Prostate gland (tissue), 2 donors: ENCODE measurements around the gene POLH. TPM values are rescaled to one million over a fixed set of nuclear protein-coding genes. Genes with fewer than 3 reads are reported as not detected.

Experiments
- DNase-seq: peaks from one replicate; pipeline ENCODE4 v3.0.0-alpha.2; 2019; ENCODE audit warnings: low spot score
- H3K27ac ChIP-seq, 2 donors: fragments of 200-600 bp; sonication (generic); 2 replicates each; pipeline ENCODE4 v1.5.1; 2017 to 2019
- H3K27me3 ChIP-seq: fragments of 200-600 bp; sonication (generic); replicated peaks from 2 replicates; pipeline ENCODE4 v1.5.1; 2019; ENCODE audit not compliant: insufficient read depth
- H3K36me3 ChIP-seq, 2 donors: fragments of 200-600 bp; sonication (generic); 1 replicate in 1 of 2; 2 replicates in 1 of 2; pipeline versions ENCODE4 v1.5.1 to v1.8.1; 2017 to 2019
- H3K4me1 ChIP-seq: fragments of 200-600 bp; sonication (generic); replicated peaks from 2 replicates; pipeline ENCODE4 v1.5.1; 2019
- H3K4me3 ChIP-seq, 2 donors: fragments of 200-600 bp; sonication (generic); 2 replicates each; pipeline ENCODE4 v1.5.1; 2017 to 2019
- H3K9me3 ChIP-seq: fragments of 200-600 bp; sonication (generic); 2 replicates; pipeline ENCODE4 v1.5.1; 2017
- POLR2A ChIP-seq: fragments of 450-650 bp; IDR thresholded peaks from one replicate; pipeline ENCODE4 v1.6.1; 2016; ENCODE audit warnings: antibody characterized with exemption, mild to moderate bottlenecking
- POLR2AphosphoS5 ChIP-seq: sonication (generic); formaldehyde crosslinking; IDR thresholded peaks from one replicate; pipeline ENCODE4 v1.6.1; 2017; ENCODE audit warnings: antibody characterized with exemption
- WGBS: methylation state at CpG from one replicate; pipeline ENCODE4 v1.1.5; 2018; 5-methylcytosine and 5-hydroxymethylcytosine counted together
- intact Hi-C: fragments of 100-400 bp; cut with DNase I; formaldehyde crosslinking; loops from one replicate; pipeline ENCODE4 v1.14.2; 2022
- total RNA-seq, 2 donors: library from RNA; depleted of rRNA; stranded (reverse); fragments of >200 nt; gene quantifications; one replicate each; pipeline ENCODE4 v1.1.0, GENCODE V29; 2016
- TF ChIP-seq, protein P1 (sequence below), 4 experiments: fragments of 200-600 bp in 2 of 4; fragments of 450-650 bp in 2 of 4; sonication (generic) in 2 of 4; IDR thresholded peaks; 1 replicate in 3 of 4; 2 replicates in 1 of 4; pipeline ENCODE4 v1.5.1; 2016 to 2019; ENCODE audit warnings: antibody characterized with exemption in 4 of 4, mild to moderate bottlenecking in 2 of 4, moderate library complexity in 2 of 4

The POLH gene
- total RNA-seq, 2 donors from 2014 or later: 9.2 to 11.8 TPM

DNA sequence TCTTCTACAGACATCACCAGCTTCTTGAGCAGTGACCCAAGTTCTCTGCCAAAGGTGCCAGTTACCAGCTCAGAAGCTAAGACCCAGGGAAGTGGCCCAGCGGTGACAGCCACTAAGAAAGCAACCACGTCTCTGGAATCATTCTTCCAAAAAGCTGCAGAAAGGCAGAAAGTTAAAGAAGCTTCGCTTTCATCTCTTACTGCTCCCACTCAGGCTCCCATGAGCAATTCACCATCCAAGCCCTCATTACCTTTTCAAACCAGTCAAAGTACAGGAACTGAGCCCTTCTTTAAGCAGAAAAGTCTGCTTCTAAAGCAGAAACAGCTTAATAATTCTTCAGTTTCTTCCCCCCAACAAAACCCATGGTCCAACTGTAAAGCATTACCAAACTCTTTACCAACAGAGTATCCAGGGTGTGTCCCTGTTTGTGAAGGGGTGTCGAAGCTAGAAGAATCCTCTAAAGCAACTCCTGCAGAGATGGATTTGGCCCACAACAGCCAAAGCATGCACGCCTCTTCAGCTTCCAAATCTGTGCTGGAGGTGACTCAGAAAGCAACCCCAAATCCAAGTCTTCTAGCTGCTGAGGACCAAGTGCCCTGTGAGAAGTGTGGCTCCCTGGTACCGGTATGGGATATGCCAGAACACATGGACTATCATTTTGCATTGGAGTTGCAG is 37.9 kb downstream of the POLH start:
- H3K36me3 ChIP-seq: peaks cover 0 to 11% of the 10 kb centered on the region in 2 donors
- intact Hi-C loops: no loop called here
- 83% methylated on average over 6 of the region's 6 CpGs for WGBS

DNA sequence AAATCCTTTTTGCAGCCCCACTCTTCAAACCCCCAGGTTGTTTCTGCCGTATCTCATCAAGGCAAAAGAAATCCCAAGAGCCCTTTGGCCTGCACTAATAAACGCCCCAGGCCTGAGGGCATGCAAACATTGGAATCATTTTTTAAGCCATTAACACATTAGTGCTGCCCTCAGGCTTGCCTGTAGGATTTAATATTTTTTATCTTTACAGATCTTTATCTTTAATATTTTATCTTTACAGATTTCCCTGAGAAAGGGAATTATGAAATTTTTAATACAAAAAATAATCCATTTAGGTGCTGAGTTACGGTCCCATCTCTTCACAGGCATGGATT is 38.4 kb downstream of the POLH start:
- Histone ChIP-seq H3K4me3 (no peak overlapping the region), H3K9me3 (no peaks in the 10 kb centered on the region), H3K36me3 (peaks cover 0 to 11% of the 10 kb centered on the region in 2 donors), H3K27ac (no peak overlapping the region), H3K27me3 (no peaks in the 10 kb centered on the region), H3K4me1 (no peaks in the 10 kb centered on the region)
- no peak for DNase-seq
- WGBS: 61% methylated on average over 3 of the region's 3 CpGs
- TF ChIP-seq POLR2AphosphoS5 (no peak), POLR2A (no peak)
- TF ChIP-seq, protein P1, sequence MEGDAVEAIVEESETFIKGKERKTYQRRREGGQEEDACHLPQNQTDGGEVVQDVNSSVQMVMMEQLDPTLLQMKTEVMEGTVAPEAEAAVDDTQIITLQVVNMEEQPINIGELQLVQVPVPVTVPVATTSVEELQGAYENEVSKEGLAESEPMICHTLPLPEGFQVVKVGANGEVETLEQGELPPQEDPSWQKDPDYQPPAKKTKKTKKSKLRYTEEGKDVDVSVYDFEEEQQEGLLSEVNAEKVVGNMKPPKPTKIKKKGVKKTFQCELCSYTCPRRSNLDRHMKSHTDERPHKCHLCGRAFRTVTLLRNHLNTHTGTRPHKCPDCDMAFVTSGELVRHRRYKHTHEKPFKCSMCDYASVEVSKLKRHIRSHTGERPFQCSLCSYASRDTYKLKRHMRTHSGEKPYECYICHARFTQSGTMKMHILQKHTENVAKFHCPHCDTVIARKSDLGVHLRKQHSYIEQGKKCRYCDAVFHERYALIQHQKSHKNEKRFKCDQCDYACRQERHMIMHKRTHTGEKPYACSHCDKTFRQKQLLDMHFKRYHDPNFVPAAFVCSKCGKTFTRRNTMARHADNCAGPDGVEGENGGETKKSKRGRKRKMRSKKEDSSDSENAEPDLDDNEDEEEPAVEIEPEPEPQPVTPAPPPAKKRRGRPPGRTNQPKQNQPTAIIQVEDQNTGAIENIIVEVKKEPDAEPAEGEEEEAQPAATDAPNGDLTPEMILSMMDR (IDR thresholded peaks at IDR 0.05): no peak
- intact Hi-C loops: no loop called here

More for the DNA sequence above, 37.9 kb downstream of the POLH start:
- no peak overlapping the region for H3K27ac ChIP-seq
- no peaks in the 10 kb centered on the region for H3K27me3 ChIP-seq
- DNase-seq: no peak
- H3K9me3 ChIP-seq: no peaks in the 10 kb centered on the region
- no peak overlapping the region for H3K4me3 ChIP-seq
- H3K4me1 ChIP-seq: no peaks in the 10 kb centered on the region
- TF ChIP-seq POLR2AphosphoS5 (no peak), POLR2A (no peak)
- TF ChIP-seq, protein P1 (IDR thresholded peaks at IDR 0.05): no peak

DNA sequence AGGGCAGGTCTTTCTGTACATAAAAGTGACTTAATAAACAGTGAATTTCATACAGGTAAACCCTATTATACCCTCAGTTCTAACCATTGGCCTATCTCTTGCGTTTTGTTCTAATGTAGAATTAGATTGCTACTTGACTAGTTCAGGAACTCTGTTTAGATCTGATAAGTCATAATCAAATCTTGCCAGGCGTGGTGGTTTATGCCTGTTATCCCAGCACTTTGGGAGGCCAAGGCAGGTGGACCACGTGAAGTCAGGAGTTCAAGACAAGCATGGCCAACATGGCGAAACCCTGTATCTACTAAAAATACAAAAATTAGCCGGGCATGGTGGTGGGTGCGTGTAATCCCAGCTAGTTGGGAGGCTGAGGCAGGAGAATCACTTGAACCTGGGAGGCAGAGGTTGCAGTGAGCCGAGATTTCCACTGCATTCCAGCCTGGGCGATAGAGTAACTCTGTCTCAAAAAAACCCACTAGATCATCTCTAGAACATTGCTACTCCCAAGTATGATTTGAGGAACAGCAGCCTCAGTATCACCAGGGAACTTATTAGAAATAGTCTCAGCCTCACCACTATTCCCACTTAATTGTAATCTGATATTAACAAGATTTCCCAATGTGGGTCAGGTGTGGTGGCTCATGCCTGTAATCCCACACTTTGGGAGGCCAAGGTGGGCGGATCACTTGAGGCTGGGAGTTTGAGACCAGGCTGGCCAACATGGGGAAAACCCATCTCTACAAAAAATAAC is 40.9 kb downstream of the POLH start:
- TF ChIP-seq, protein P1 (IDR thresholded peaks at IDR 0.05): no peak
- TF ChIP-seq POLR2A: no peak
- DNase-seq: no peak
- H3K4me3 ChIP-seq: no peak overlapping the region
- no peak overlapping the region for H3K27ac ChIP-seq
- H3K4me1 ChIP-seq: no peaks in the 10 kb centered on the region
- H3K9me3 ChIP-seq: no peaks in the 10 kb centered on the region
- H3K27me3 ChIP-seq: no peaks in the 10 kb centered on the region
- WGBS: 89% methylated on average over 9 of the region's 9 CpGs
- peaks cover 0 to 17% of the 10 kb centered on the region in 2 donors for H3K36me3 ChIP-seq
- intact Hi-C loops: no loop called here

DNA sequence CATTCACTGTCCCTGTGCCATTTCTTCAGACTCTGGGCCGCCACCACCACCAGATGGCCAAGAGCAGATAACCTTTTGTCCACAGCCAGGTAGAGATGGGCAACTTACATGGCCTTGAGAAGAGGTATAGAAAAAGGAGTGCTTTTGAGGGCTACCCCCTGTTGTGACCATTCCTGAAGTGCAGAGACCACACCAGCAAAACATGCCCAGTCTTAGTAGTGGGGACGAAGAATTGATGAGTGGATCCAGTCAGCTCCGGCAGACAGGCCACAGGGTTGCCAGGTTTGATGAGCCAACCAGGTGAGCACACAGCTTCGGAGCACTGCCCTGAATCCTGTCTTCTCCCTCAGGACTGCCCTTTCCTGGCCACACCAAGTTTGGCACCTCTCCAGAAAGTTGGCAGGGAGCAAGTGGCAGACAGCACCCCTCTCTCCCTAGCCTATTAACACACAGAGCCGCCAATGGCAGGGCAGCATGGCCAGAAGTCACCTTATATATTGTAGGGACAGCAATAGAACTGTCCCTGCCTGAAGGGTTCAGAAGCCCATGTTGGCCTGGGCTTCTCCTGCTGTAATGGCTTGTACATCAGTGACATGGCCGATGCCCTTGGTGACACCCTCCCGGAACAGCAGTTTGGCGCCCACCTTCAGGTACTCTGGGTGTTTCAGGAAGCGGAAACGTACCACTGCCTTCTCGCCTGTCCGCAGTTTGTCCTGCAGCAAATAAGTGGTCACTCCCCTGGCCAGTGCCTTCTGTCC is 45.3 kb downstream of the POLH start:
- DNase-seq: no peak
- WGBS: 93% methylated on average over 12 of the region's 12 CpGs
- Histone ChIP-seq H3K9me3 (no peaks in the 10 kb centered on the region), H3K4me1 (no peaks in the 10 kb centered on the region), H3K27me3 (no peaks in the 10 kb centered on the region), H3K27ac (no peak overlapping the region), H3K36me3 (peaks cover 7 to 12% of the 10 kb centered on the region in 2 donors), H3K4me3 (no peak overlapping the region)
- intact Hi-C loops: no loop called here
- TF ChIP-seq POLR2A: no peak
- no peak for TF ChIP-seq POLR2AphosphoS5
- TF ChIP-seq, protein P1 (IDR thresholded peaks at IDR 0.05): no peak
